GM12873 (cell line): ENCODE data around the gene EXOC6B.

Experiments
- CTCF ChIP-seq: IDR thresholded peaks from 2 replicates; pipeline ENCODE4 v1.5.1; 2012; ENCODE audit warnings: low read depth, mild to moderate bottlenecking, moderate library complexity, low read length, control low read depth; ENCODE audit not compliant: insufficient read depth; ENCODE audit errors: missing control alignments

The EXOC6B gene

GRCh38 chr2:72475246-72475645, 350.6 kb downstream of the EXOC6B start:
- TF ChIP-seq CTCF, result no peak

GRCh38 chr2:72457801-72458516, 367.9 kb downstream of the EXOC6B start:
- TF ChIP-seq CTCF, result no peak

DNA sequence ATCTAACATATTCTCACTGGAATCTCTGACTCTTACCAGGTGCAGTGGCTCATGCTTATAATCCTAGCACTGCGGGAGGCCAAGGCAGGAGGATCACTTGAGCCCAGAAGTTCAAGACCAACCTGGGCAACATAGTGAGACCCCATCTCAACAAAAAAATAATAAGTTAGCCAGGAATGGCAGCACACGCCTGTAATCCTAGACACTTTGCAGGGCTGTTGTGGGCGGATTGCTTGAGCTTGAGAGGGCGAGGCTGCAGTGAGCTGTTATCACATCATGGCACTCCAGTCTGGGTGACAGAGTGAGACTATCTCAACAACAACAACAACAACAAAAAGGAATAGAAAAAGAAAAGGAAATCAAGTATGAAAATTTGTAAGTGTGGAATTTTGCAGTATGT, 371.6 kb downstream of the EXOC6B start:
- no peak for TF ChIP-seq CTCF

DNA sequence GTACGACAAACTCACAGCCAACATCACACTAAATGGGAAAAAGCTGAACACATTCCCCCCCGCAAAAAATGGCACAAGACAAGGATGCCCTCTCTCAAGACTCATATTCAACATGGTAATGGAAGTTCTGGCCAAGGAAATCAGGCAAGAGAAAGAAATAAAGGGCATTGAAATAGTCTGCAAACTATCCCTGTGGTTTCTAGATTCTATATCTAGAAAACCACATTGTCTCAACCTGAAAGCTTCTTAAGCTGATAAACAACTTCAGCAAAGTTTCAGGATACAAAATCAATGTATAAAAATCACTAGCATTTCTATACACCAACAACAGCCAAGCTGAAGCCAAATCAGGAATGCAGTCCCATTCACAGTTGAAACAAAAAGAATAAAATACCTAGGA, 383.6 kb downstream of the EXOC6B start:
- TF ChIP-seq CTCF, result no peak

DNA sequence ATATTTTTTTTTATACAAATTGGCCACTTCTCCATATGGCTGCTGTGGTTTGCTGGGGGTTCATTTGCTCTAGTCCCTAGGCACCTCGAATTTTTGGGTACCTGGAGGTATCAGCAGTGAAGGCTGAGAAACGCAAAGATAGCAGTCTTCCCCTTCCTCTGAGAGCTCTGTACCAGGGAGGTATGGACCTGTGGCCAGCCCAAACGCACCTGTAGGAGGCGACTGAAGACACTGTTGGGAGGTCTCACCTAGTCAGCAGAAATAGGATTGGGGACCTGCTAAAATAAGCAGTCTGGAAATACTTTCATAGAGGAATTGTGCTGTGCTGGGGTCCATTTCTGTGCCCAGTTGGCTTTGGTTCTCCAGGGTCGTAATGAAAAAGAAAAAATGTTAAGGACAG, 385.9 kb downstream of the EXOC6B start:
- TF ChIP-seq CTCF, result no peak

- no peak for TF ChIP-seq CTCF
These were observed 387.5 kb downstream of the EXOC6B start for GRCh38 chr2:72438364-72438763.

DNA sequence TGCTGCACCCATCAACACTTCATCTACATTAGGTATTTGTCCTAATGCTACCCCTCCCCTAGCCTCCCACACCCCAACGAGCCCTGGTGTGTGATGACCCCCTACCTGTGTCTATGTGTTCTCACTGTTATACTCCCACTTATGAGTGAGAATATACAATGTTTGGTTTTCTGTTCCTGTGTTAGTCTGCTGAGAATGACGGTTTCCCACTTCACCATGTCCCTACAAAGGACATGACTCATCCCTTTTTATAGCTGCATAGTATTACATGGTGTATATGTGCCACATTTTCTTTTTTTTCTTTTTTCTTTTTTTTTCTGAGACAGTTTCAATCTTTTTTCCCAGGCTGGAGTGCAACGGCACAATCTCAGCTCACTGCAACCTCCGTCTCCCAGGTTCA, 394.1 kb downstream of the EXOC6B start:
- TF ChIP-seq CTCF, result no peak
